Measurements from ENCODE around the gene GPR142. TPM values are rescaled to one million over a fixed set of nuclear protein-coding genes. Genes with fewer than 3 reads are reported as not detected.

GPR142 gene
- total and polyA plus RNA-seq, 2 experiments from 2014 or later = not detected

- no peaks in the 10 kb centered on the region for H3K36me3 ChIP-seq (ENCODE audit: low read depth)
- H3K4me2 ChIP-seq (ENCODE audit: unreplicated experiment) = no peak overlapping the region
- H3K4me1 ChIP-seq (ENCODE audit: insufficient read depth) = no peaks in the 10 kb centered on the region
- no peaks in the 10 kb centered on the region; the same call in 1 of the 2 replicates for H3K27me3 ChIP-seq (replicated peaks; ENCODE audit: insufficient read depth)
- DNase-seq = no peak
- no peaks in the 10 kb centered on the region for H3K9me2 ChIP-seq (ENCODE audit: insufficient read depth)
- no peaks in the 10 kb centered on the region for H3K9me3 ChIP-seq (ENCODE audit: low read depth)
- H3K27ac ChIP-seq = no peak overlapping the region
- no peak overlapping the region for H3K9ac ChIP-seq
- in situ Hi-C loops (cut with MboI) = no loop called here
- H4K20me1 ChIP-seq (ENCODE audit: insufficient read depth) = no peaks in the 10 kb centered on the region
- no peak for TF ChIP-seq EZH2 (IDR thresholded peaks at IDR 0.05; ENCODE audit: insufficient read depth, poor library complexity, severe bottlenecking)
- TF ChIP-seq EZH2phosphoT487 (IDR thresholded peaks at IDR 0.05; ENCODE audit: insufficient read depth, low read depth) = no peak
- no peak overlapping the region for H2AFZ ChIP-seq
- H3F3A ChIP-seq (ENCODE audit: insufficient read depth) = peaks cover 4% of the 10 kb centered on the region; the same call in 1 of the 2 replicates
- H3K4me3 ChIP-seq = no peak overlapping the region
- WGBS, 2 experiments (ENCODE audit: low coverage in 1 of 2, low lambda C conversion rate in 2 of 2, missing lambda C conversion rate in 2 of 2) = 77 to 80% methylated on average over 4 of the region's 4 CpGs
- H3K79me2 ChIP-seq (ENCODE audit: insufficient read depth) = no peaks in the 10 kb centered on the region
These were observed 29.3 kb downstream of the GPR142 start for GRCh38 chr17:74396567-74396966.

DNA sequence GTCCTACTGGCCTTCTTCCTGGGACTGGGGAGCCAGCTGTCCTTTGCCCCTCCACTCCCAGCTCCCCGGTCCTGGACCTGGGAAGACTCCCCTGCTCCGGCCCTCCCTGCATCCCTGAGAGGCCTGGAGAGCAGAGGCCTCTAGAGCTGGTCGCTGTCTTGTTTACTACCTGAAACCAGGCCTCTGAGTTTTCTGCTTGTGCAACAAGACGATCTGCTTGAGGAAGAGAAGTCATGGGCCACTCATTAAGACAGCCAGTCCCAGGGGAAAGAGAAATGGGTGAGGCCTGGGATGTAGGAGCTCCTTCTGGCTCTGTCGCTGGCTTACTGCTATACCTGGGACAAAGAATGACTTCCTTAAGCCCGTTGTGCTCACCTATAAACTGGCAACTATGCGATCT lies 34.7 kb downstream of the GPR142 start:
- H2AFZ ChIP-seq = no peak overlapping the region
- in situ Hi-C loops (cut with MboI) = no loop called here
- H3K79me2 ChIP-seq (ENCODE audit: insufficient read depth) = no peaks in the 10 kb centered on the region
- H3K27me3 ChIP-seq (replicated peaks; ENCODE audit: insufficient read depth) = peaks cover 8% of the 10 kb centered on the region; the same call in 1 of the 2 replicates
- H3K9me2 ChIP-seq (ENCODE audit: insufficient read depth) = no peaks in the 10 kb centered on the region
- no peak overlapping the region for H3K27ac ChIP-seq
- H3K4me3 ChIP-seq = no peak overlapping the region
- TF ChIP-seq EZH2 (IDR thresholded peaks at IDR 0.05; ENCODE audit: insufficient read depth, poor library complexity, severe bottlenecking) (no peak), EZH2phosphoT487 (IDR thresholded peaks at IDR 0.05; ENCODE audit: insufficient read depth, low read depth) (no peak)
- no peak overlapping the region for H3K4me2 ChIP-seq (ENCODE audit: unreplicated experiment)
- WGBS, 2 experiments (ENCODE audit: low coverage in 1 of 2, low lambda C conversion rate in 2 of 2, missing lambda C conversion rate in 2 of 2) = 62 to 77% methylated on average over 7 of the region's 7 CpGs
- H4K20me1 ChIP-seq (ENCODE audit: insufficient read depth) = no peaks in the 10 kb centered on the region
- H3K9ac ChIP-seq = no peak overlapping the region
- H3K36me3 ChIP-seq (ENCODE audit: low read depth) = no peaks in the 10 kb centered on the region
- H3F3A ChIP-seq (ENCODE audit: insufficient read depth) = no peaks in the 10 kb centered on the region
- H3K9me3 ChIP-seq (ENCODE audit: low read depth) = no peaks in the 10 kb centered on the region
- H3K4me1 ChIP-seq (ENCODE audit: insufficient read depth) = no peaks in the 10 kb centered on the region
- DNase-seq = no peak

DNA sequence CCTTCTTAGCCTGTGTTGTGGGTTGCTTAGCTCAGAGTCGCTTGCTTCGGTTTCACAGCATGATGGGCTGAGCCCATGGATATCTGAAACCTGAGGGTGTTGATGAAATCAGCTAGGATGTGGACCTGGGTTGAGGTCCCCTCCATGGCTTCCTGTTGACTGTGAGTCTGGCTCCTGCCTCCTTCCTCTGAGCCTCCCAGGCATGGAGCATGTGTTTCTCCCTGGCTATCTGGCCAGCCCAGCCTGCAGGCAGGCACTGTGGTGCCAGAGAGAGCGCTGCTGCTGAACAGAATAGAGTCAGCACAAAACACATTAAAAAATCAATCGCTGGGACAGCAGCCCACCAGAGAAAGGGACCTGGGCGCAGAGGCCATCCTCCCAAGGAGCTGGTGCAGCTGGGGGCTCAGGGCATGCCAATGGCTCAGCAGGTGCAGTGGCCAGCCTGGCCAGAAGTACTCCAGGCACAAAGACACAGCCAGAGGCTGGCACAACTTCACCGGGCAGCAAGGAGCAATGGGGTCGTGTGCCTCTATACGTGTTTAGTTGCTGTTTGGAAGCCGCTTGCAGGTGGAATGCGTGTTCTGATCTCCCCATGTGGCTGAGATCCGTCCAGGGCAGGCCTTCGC lies 36.3 kb downstream of the GPR142 start:
- in situ Hi-C loops (cut with MboI) = no loop called here
- Histone ChIP-seq H3K9me2 (ENCODE audit: insufficient read depth) (no peaks in the 10 kb centered on the region), H3K79me2 (ENCODE audit: insufficient read depth) (no peaks in the 10 kb centered on the region), H3F3A (ENCODE audit: insufficient read depth) (no peaks in the 10 kb centered on the region), H4K20me1 (ENCODE audit: insufficient read depth) (no peaks in the 10 kb centered on the region), H3K36me3 (ENCODE audit: low read depth) (no peaks in the 10 kb centered on the region), H3K4me2 (ENCODE audit: unreplicated experiment) (no peak overlapping the region), H3K9me3 (ENCODE audit: low read depth) (no peaks in the 10 kb centered on the region), H3K4me3 (no peak overlapping the region), H3K9ac (no peak overlapping the region), H2AFZ (no peak overlapping the region), H3K4me1 (ENCODE audit: insufficient read depth) (no peaks in the 10 kb centered on the region), H3K27ac (no peak overlapping the region), H3K27me3 (replicated peaks; ENCODE audit: insufficient read depth) (peaks cover 8% of the 10 kb centered on the region; the same call in 1 of the 2 replicates)
- DNase-seq = no peak
- no peak for TF ChIP-seq EZH2 (IDR thresholded peaks at IDR 0.05; ENCODE audit: insufficient read depth, poor library complexity, severe bottlenecking)
- no peak for TF ChIP-seq EZH2phosphoT487 (IDR thresholded peaks at IDR 0.05; ENCODE audit: insufficient read depth, low read depth)
- 36% methylated on average over 12 of the region's 12 CpGs for WGBS, 2 experiments (ENCODE audit: low coverage in 1 of 2, low lambda C conversion rate in 2 of 2, missing lambda C conversion rate in 2 of 2)

GRCh38 chr17:74404218-74404617 lies 36.9 kb downstream of the GPR142 start:
- 11 to 17% methylated on average over 7 of the region's 7 CpGs for WGBS, 2 experiments (ENCODE audit: low coverage in 1 of 2, low lambda C conversion rate in 2 of 2, missing lambda C conversion rate in 2 of 2)

More at GRCh38 chr17:74404218-74404617, 36.9 kb downstream of the GPR142 start:
- no peak overlapping the region for H3K9ac ChIP-seq
- no peak overlapping the region for H3K4me3 ChIP-seq
- in situ Hi-C loops (cut with MboI) = no loop called here
- no peaks in the 10 kb centered on the region for H3K9me2 ChIP-seq (ENCODE audit: insufficient read depth)
- no peak for TF ChIP-seq EZH2phosphoT487 (IDR thresholded peaks at IDR 0.05; ENCODE audit: insufficient read depth, low read depth)
- TF ChIP-seq EZH2 (IDR thresholded peaks at IDR 0.05; ENCODE audit: insufficient read depth, poor library complexity, severe bottlenecking) = no peak
- H3F3A ChIP-seq (ENCODE audit: insufficient read depth) = no peaks in the 10 kb centered on the region
- no peak overlapping the region for H3K27ac ChIP-seq
- no peaks in the 10 kb centered on the region for H3K9me3 ChIP-seq (ENCODE audit: low read depth)
- no peaks in the 10 kb centered on the region for H3K79me2 ChIP-seq (ENCODE audit: insufficient read depth)
- no peak overlapping the region for H2AFZ ChIP-seq
- no peaks in the 10 kb centered on the region for H4K20me1 ChIP-seq (ENCODE audit: insufficient read depth)
- no peak for DNase-seq
- H3K4me1 ChIP-seq (ENCODE audit: insufficient read depth) = no peaks in the 10 kb centered on the region
- no peak overlapping the region for H3K4me2 ChIP-seq (ENCODE audit: unreplicated experiment)
- H3K36me3 ChIP-seq (ENCODE audit: low read depth) = no peaks in the 10 kb centered on the region
- peaks cover 8% of the 10 kb centered on the region; the same call in 1 of the 2 replicates for H3K27me3 ChIP-seq (replicated peaks; ENCODE audit: insufficient read depth)
